IMR-90 (cell line): ENCODE results near the gene TMOD1. TPM values are rescaled to one million over a fixed set of nuclear protein-coding genes. Genes with fewer than 3 reads are reported as not detected.

ENCODE experiments used
- ATAC-seq: fragments of 200-7000 bp; cut with Tn5 transposase; 2 replicates; pipeline ENCODE4 v1.9.1; 2020; ENCODE audit warnings: low read depth, mild to moderate bottlenecking, moderate library complexity
- BruUV-seq: library from RNA; stranded (reverse); fragments of 400-500 nt; replicated peaks from 2 replicates; lab custom pipeline; 2021; lab: Mats Ljungman, UMichigan
- CTCF ChIA-PET: fragments of 300-600 bp; formaldehyde crosslinking; extraction: SDS; loops from one replicate; lab custom pipeline; 2021; ENCODE audit warnings: antibody characterized with exemption; lab: Yijun Ruan, JAX
- POLR2A ChIA-PET: fragments of 300-600 bp; sonication (Branson Sonifier 250); formaldehyde crosslinking; loops from one replicate; lab custom pipeline; 2022; ENCODE audit warnings: antibody characterized with exemption; ENCODE audit not compliant: unreplicated experiment; lab: Charles Lee
- DNase-seq: peaks from one replicate; pipeline ENCODE4 v3.0.0; 2013
- H2AFZ ChIP-seq: replicated peaks from 2 replicates; pipeline ENCODE3; 2013; ENCODE audit warnings: low read length, mild to moderate bottlenecking; ENCODE audit not compliant: poor library complexity
- H2AK5ac ChIP-seq: 2 replicates; pipeline ENCODE4 v1.6.1; 2013; ENCODE audit warnings: low read depth, low read length, inconsistent platforms
- H2AK9ac ChIP-seq: replicated peaks from 2 replicates; pipeline ENCODE3; 2013; ENCODE audit warnings: mild to moderate bottlenecking, low read depth, low read length, moderate library complexity; ENCODE audit not compliant: poor library complexity
- H2BK120ac ChIP-seq: 2 replicates; pipeline ENCODE4 v1.6.1; 2013; ENCODE audit warnings: low read depth, low read length, inconsistent platforms
- H2BK15ac ChIP-seq: 3 replicates; pipeline ENCODE4 v1.6.1; 2013; ENCODE audit warnings: low read depth, low read length, inconsistent platforms
- H2BK20ac ChIP-seq: 2 replicates; pipeline ENCODE4 v1.6.1; 2013; ENCODE audit warnings: low read depth, mild to moderate bottlenecking, inconsistent platforms, low read length, moderate library complexity
- H2BK5ac ChIP-seq: 2 replicates; pipeline ENCODE4 v1.6.1; 2013; ENCODE audit warnings: mild to moderate bottlenecking, low read depth, low read length, inconsistent platforms; ENCODE audit not compliant: poor library complexity, severe bottlenecking
- H3K14ac ChIP-seq: replicated peaks from 2 replicates; pipeline ENCODE4 v1.6.1; 2013; ENCODE audit warnings: low read depth, low read length, inconsistent platforms
- H3K18ac ChIP-seq: 2 replicates; pipeline ENCODE4 v1.6.1; 2013; ENCODE audit warnings: low read depth, low read length, control low read depth
- H3K23ac ChIP-seq: 2 replicates; pipeline ENCODE4 v1.6.1; 2013; ENCODE audit warnings: low read depth, low read length, inconsistent platforms
- H3K27ac ChIP-seq: 2 replicates; pipeline ENCODE4 v1.5.1; 2013; ENCODE audit warnings: mild to moderate bottlenecking, control low read depth, low read length; ENCODE audit not compliant: insufficient read depth
- H3K27me3 ChIP-seq: 2 replicates; pipeline ENCODE4 v1.6.1; 2013; ENCODE audit warnings: low read length; ENCODE audit not compliant: control insufficient read depth, insufficient read depth
- H3K36me3 ChIP-seq: 2 replicates; pipeline ENCODE4 v1.6.1; 2013; ENCODE audit warnings: low read length, mixed read lengths; ENCODE audit not compliant: control insufficient read depth, insufficient read depth
- H3K4ac ChIP-seq: 2 replicates; pipeline ENCODE4 v1.6.1; 2013; ENCODE audit warnings: low read depth, low read length, inconsistent platforms
- H3K4me1 ChIP-seq: 2 replicates; pipeline ENCODE4 v1.6.1; 2013; ENCODE audit warnings: low read length, mixed read lengths; ENCODE audit not compliant: control insufficient read depth, insufficient read depth
- H3K4me2 ChIP-seq: 2 replicates; pipeline ENCODE4 v1.6.1; 2013; ENCODE audit warnings: low read depth, mild to moderate bottlenecking, control low read depth, low read length, moderate library complexity
- H3K4me3 ChIP-seq: 2 replicates; pipeline ENCODE4 v1.5.1; 2013; ENCODE audit warnings: low read depth, mild to moderate bottlenecking, control low read depth, low read length, moderate library complexity; ENCODE audit not compliant: insufficient read depth
- H3K56ac ChIP-seq: 2 replicates; pipeline ENCODE4 v1.6.1; 2013; ENCODE audit warnings: low read length, inconsistent platforms; ENCODE audit not compliant: insufficient read depth; ENCODE audit errors: extremely low read depth
- H3K79me1 ChIP-seq, 2 experiments: 2 replicates each; pipeline ENCODE4 v1.6.1; 2013; ENCODE audit warnings: low read length in 2 of 2, inconsistent platforms in 1 of 2, low read depth in 1 of 2
- H3K9ac ChIP-seq: 2 replicates; pipeline ENCODE4 v1.6.1; 2013; ENCODE audit warnings: low read depth, low read length, control low read depth
- H3K9me1 ChIP-seq: 2 replicates; pipeline ENCODE4 v1.6.1; 2013; ENCODE audit warnings: low read length, inconsistent platforms; ENCODE audit not compliant: insufficient read depth
- H3K9me3 ChIP-seq: 2 replicates; pipeline ENCODE4 v1.6.1; 2013; ENCODE audit warnings: low read length; ENCODE audit not compliant: control insufficient read depth, insufficient read depth
- H4K20me1 ChIP-seq: 2 replicates; pipeline ENCODE4 v1.6.1; 2013; ENCODE audit warnings: low read length, inconsistent platforms; ENCODE audit not compliant: insufficient read depth
- H4K5ac ChIP-seq: 2 replicates; pipeline ENCODE4 v1.6.1; 2013; ENCODE audit warnings: mild to moderate bottlenecking, low read depth, low read length, control low read depth
- H4K8ac ChIP-seq, 2 experiments: 2 replicates each; pipeline ENCODE4 v1.6.1; 2013; ENCODE audit warnings: low read depth in 2 of 2, low read length in 2 of 2, control low read depth in 1 of 2, inconsistent platforms in 1 of 2
- H4K91ac ChIP-seq: 2 replicates; pipeline ENCODE4 v1.6.1; 2013; ENCODE audit warnings: low read depth, low read length, inconsistent platforms; ENCODE audit not compliant: insufficient read depth
- BHLHE40 ChIP-seq: fragments of 150-350 bp; IDR thresholded peaks from 2 replicates; pipeline ENCODE4 v1.6.1; 2016; ENCODE audit warnings: mild to moderate bottlenecking, low read depth, low read length
- CHD1 ChIP-seq: IDR thresholded peaks from 2 replicates; pipeline ENCODE4 v1.6.1; 2012; ENCODE audit warnings: low read depth, low read length, improper control_type of control experiment
- FOS ChIP-seq: fragments of 150-350 bp; IDR thresholded peaks from 2 replicates; pipeline ENCODE4 v1.6.1; 2016; ENCODE audit warnings: low read depth, low read length
- MXI1 ChIP-seq: IDR thresholded peaks from 2 replicates; pipeline ENCODE4 v1.6.1; 2012; ENCODE audit warnings: low read depth, mild to moderate bottlenecking, low read length, moderate library complexity, borderline replicate concordance
- NFE2L2 ChIP-seq: fragments of 150-350 bp; IDR thresholded peaks from 2 replicates; pipeline ENCODE4 v1.6.1; 2016; ENCODE audit warnings: low read depth, mild to moderate bottlenecking, low read length
- RAD21 ChIP-seq: IDR thresholded peaks from 2 replicates; pipeline ENCODE4 v1.6.1; 2012; ENCODE audit warnings: low read length, improper control_type of control experiment
- WGBS, 2 experiments: methylation state at CpG; one replicate each; pipeline versions ENCODE4 v1.1.5 to v1.1.7; 2013; ENCODE audit warnings: missing lambda C conversion rate in 2 of 2; ENCODE audit not compliant: insufficient read length in 1 of 2; ENCODE audit errors: extremely low coverage in 2 of 2; 5-methylcytosine and 5-hydroxymethylcytosine counted together
- dilution Hi-C: fragments of 300-500 bp; cut with HindIII; formaldehyde crosslinking; loops from one replicate; pipeline ENCODE4 v1.14.3; 2018; ENCODE audit warnings: low sequenced_read_pairs; ENCODE audit not compliant: unreplicated experiment
- in situ Hi-C: fragments of 300-500 bp; cut with MboI; formaldehyde crosslinking; loops from 3 replicates; pipeline ENCODE4 v1.14.3; 2019; ENCODE audit warnings: low sequenced_read_pairs, inconsistent platforms, mixed read lengths
- intact Hi-C: fragments of 100-400 bp; cut with micrococcal nuclease; formaldehyde crosslinking; loops from 2 replicates; pipeline ENCODE4 v1.10.0; 2022
- polyA plus RNA-seq, 3 experiments: library from polyadenylated mRNA; depleted of rRNA; stranded (reverse); fragments of >200 nt; gene quantifications; 2 replicates each; pipeline ENCODE4 v1.2.3, GENCODE V29; 2012; ENCODE audit warnings: low replicate concordance in 1 of 3
- total RNA-seq: library from RNA; depleted of rRNA; stranded (reverse); fragments of >200 nt; gene quantifications from 2 replicates; pipeline ENCODE4 v1.2.3, GENCODE V29; 2012

Gene TMOD1
- total and polyA plus RNA-seq, 2 of the 4 experiments (the other 2 are of a cell fraction): 0.18 to 0.38 TPM

DNA sequence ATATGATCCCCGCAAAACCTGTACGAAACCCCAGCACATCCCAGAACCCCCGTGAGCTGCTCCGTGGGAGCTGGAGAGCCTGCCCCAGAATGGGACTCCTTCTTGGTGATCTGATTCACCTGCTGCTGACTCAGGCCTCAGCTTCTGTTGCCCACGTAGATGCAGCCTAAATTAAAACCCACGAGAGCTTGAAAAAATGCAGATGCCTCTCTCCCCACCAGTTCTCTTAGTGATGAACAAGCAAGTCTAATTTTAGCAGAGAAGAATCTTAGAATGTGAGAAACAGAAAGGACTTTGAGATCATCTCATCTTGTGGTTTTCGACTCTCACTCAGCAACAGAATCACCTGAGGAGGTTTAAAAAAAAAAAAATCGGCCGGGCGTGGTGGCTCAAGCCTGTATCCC, 57.6 kb downstream of the TMOD1 start:
- BruUV-seq: no TSS peak
- H3K79me1 ChIP-seq: no peaks in the 10 kb centered on the region
- H3K4me3 ChIP-seq: no peak overlapping the region
- TF ChIP-seq FOS (no peak), RAD21 (no peak), CHD1 (no peak), NFE2L2 (no peak), MXI1 (no peak), BHLHE40 (no peak)
- H3K18ac ChIP-seq: no peak overlapping the region
- no peak overlapping the region for H3K14ac ChIP-seq
- POLR2A ChIA-PET: interaction anchor here (0.5 kb wide), 1 partner anchor 74 kb away, joined by 5 read pairs; the partner anchor contains the start of gene TSTD2
- H4K8ac ChIP-seq: no peak overlapping the region
- no peak overlapping the region for H2BK5ac ChIP-seq
- no peaks in the 10 kb centered on the region for H4K20me1 ChIP-seq
- in situ Hi-C loops: no loop called here
- no peak overlapping the region for H2AFZ ChIP-seq
- no peak overlapping the region for H4K5ac ChIP-seq
- H2AK9ac ChIP-seq: no peak overlapping the region
- H2BK120ac ChIP-seq: no peak overlapping the region
- no peak overlapping the region for H2BK15ac ChIP-seq
- 85% methylated on average over 5 of the region's 10 CpGs; no CpG with 5 or more reads in 1 of the 2 experiments for WGBS, 2 experiments
- no peaks in the 10 kb centered on the region for H3K9me3 ChIP-seq
- ATAC-seq (no peak), DNase-seq (peak; percentile 42)
- no peak overlapping the region for H3K23ac ChIP-seq
- no peak overlapping the region for H3K27ac ChIP-seq
- CTCF ChIA-PET: no interaction called here
- H3K9me1 ChIP-seq: peaks cover 4% of the 10 kb centered on the region
- H2AK5ac ChIP-seq: no peak overlapping the region
- dilution Hi-C loops: no loop called here
- no peak overlapping the region for H3K9ac ChIP-seq
- no peak overlapping the region for H4K91ac ChIP-seq
- no peak overlapping the region for H3K56ac ChIP-seq
- peaks cover 2% of the 10 kb centered on the region; the same call in 1 of the 2 replicates for H3K27me3 ChIP-seq
- no peak overlapping the region for H3K4ac ChIP-seq
- no peaks in the 10 kb centered on the region for H3K36me3 ChIP-seq
- intact Hi-C loops: no loop called here
- H2BK20ac ChIP-seq: no peak overlapping the region
- H3K4me2 ChIP-seq: no peak overlapping the region
- H3K4me1 ChIP-seq: peaks cover 1% of the 10 kb centered on the region; the same call in 1 of the 2 replicates
